Measurements from ENCODE around the gene SEC22A. TPM values are rescaled to one million over a fixed set of nuclear protein-coding genes. Genes with fewer than 3 reads are reported as not detected.

The SEC22A gene
- polyA plus RNA-seq (2011; rRNA removed) = 28.9 and 39.0 TPM in 2 replicates
- 17.1 and 32.9 TPM in 2 replicates for polyA minus RNA-seq (2011; rRNA and poly(A)+ RNA removed)

GRCh38 chr3:123201557-123202427, at the start of gene SEC22A:
TSS of gene SEC22A (plus strand) at chr3:123201943. CDS start at chr3:123209218, 7,275 bp downstream.
- peak; percentile 71 for DNase-seq (ENCODE audit: low read depth, low spot score)
- Histone ChIP-seq H3K4me3 (ENCODE audit: low read depth, low read length) (peak within 1 kb of the TSS; percentile 90), H3K27me3 (ENCODE audit: control insufficient read depth, insufficient read depth, low read length) (no peaks in the 10 kb centered on the region), H3K9me3 (ENCODE audit: control insufficient read depth, insufficient read depth, low read length) (peaks cover 5% of the 10 kb centered on the region; the same call in 1 of the 2 replicates), H3K27ac (ENCODE audit: low read depth, low read length) (peak within 1 kb of the TSS; percentile 52)
- CTCF ChIA-PET = interaction anchor here (0.9 kb wide), 1 partner anchor 357 kb away, joined by 3 read pairs; no protein-coding TSS in a partner anchor
- POLR2A ChIA-PET = interaction anchor here (0.6 to 1.0 kb wide), 4 partner anchors 12 to 51 kb away, joined by 3 to 4 read pairs (median 3); no protein-coding TSS in a partner anchor
- no peak for TF ChIP-seq CTCF (IDR thresholded peaks at IDR 0.05; ENCODE audit: low read depth, low read length)

- Histone ChIP-seq H3K27ac (ENCODE audit: low read depth, low read length) (no peak overlapping the region), H3K4me3 (ENCODE audit: low read depth, low read length) (no peak overlapping the region), H3K27me3 (ENCODE audit: control insufficient read depth, insufficient read depth, low read length) (no peaks in the 10 kb centered on the region), H3K9me3 (ENCODE audit: control insufficient read depth, insufficient read depth, low read length) (no peaks in the 10 kb centered on the region)
- ChIA-PET POLR2A (no interaction called here), CTCF (no interaction called here)
- no peak for DNase-seq (ENCODE audit: low read depth, low spot score)
- no peak for TF ChIP-seq CTCF (IDR thresholded peaks at IDR 0.05; ENCODE audit: low read depth, low read length)
These were observed 49.1 kb upstream of the SEC22A start for GRCh38 chr3:123152687-123153086.

- ChIA-PET POLR2A (no interaction called here), CTCF (no interaction called here)
- no peak for DNase-seq (ENCODE audit: low read depth, low spot score)
These were observed 48.4 kb upstream of the SEC22A start for GRCh38 chr3:123153125-123154019.

GRCh38 chr3:123154020-123154985, 47.4 kb upstream of the SEC22A start:
- Histone ChIP-seq H3K9me3 (ENCODE audit: control insufficient read depth, insufficient read depth, low read length) (no peaks in the 10 kb centered on the region), H3K27me3 (ENCODE audit: control insufficient read depth, insufficient read depth, low read length) (no peaks in the 10 kb centered on the region), H3K4me3 (ENCODE audit: low read depth, low read length) (no peak overlapping the region), H3K27ac (ENCODE audit: low read depth, low read length) (no peak overlapping the region)
- POLR2A ChIA-PET = no interaction called here
- TF ChIP-seq CTCF (IDR thresholded peaks at IDR 0.05; ENCODE audit: low read depth, low read length) = no peak
- CTCF ChIA-PET = no interaction called here
- DNase-seq (ENCODE audit: low read depth, low spot score) = no peak

More at GRCh38 chr3:123153125-123154019, 48.4 kb upstream of the SEC22A start:
- no peaks in the 10 kb centered on the region for H3K27me3 ChIP-seq (ENCODE audit: control insufficient read depth, insufficient read depth, low read length)
- no peaks in the 10 kb centered on the region for H3K9me3 ChIP-seq (ENCODE audit: control insufficient read depth, insufficient read depth, low read length)
- no peak for TF ChIP-seq CTCF (IDR thresholded peaks at IDR 0.05; ENCODE audit: low read depth, low read length)
- no peak overlapping the region for H3K4me3 ChIP-seq (ENCODE audit: low read depth, low read length)
- H3K27ac ChIP-seq (ENCODE audit: low read depth, low read length) = no peak overlapping the region
